HuH-7 (cell line): Measurements from ENCODE around the gene KRAS.
A peak's percentile ranks its signal among the peaks of the same experiment; 100 is the strongest.

Source experiments
- DNase-seq: peaks from one replicate; pipeline ENCODE4 v3.0.0; 2011; ENCODE audit warnings: low spot score

KRAS gene

GRCh38 chr12:25254271-25254880, 3.6 kb upstream of the KRAS start:
- DNase-seq, result no peak

GRCh38 chr12:25253371-25254068, 2.8 kb upstream of the KRAS start:
- DNase-seq, result no peak

- DNase-seq, result no peak
Measured at GRCh38 chr12:25252946-25253345, 2.2 kb upstream of the KRAS start.

GRCh38 chr12:25251769-25252168, 1.0 kb upstream of the KRAS start:
- no peak for DNase-seq

- peak; percentile 35 for DNase-seq
Measured at GRCh38 chr12:25249931-25250738, 594 bp downstream of the KRAS start.

- no peak for DNase-seq
Measured at GRCh38 chr12:25248732-25249131, 2.0 kb downstream of the KRAS start.

- no peak for DNase-seq
Measured at GRCh38 chr12:25248137-25248536, 2.6 kb downstream of the KRAS start.

- DNase-seq, result no peak
Measured at GRCh38 chr12:25245491-25245890, 5.2 kb downstream of the KRAS start.

- DNase-seq, result no peak
Measured at GRCh38 chr12:25243680-25243990, 7.1 kb downstream of the KRAS start.

- no peak for DNase-seq
Measured at GRCh38 chr12:25242981-25243679, 7.6 kb downstream of the KRAS start.

GRCh38 chr12:25241167-25242020, 9.3 kb downstream of the KRAS start:
- no peak for DNase-seq

GRCh38 chr12:25236626-25237025, 14.1 kb downstream of the KRAS start:
- DNase-seq, result no peak

- DNase-seq, result no peak
Measured at GRCh38 chr12:25236190-25236589, 14.5 kb downstream of the KRAS start.

- DNase-seq, result no peak
Measured at GRCh38 chr12:25213338-25213737, 37.4 kb downstream of the KRAS start.

- peak; percentile 21 for DNase-seq
Measured at GRCh38 chr12:25208554-25208953, 42.2 kb downstream of the KRAS start.

GRCh38 chr12:25207846-25208245, 42.9 kb downstream of the KRAS start:
- DNase-seq, result no peak

GRCh38 chr12:25207411-25207810, 43.3 kb downstream of the KRAS start:
- no peak for DNase-seq

- DNase-seq, result no peak
Measured at GRCh38 chr12:25202137-25202536, 48.6 kb downstream of the KRAS start.

GRCh38 chr12:25200703-25201102, 50.0 kb downstream of the KRAS start:
- DNase-seq, result no peak

GRCh38 chr12:25197608-25198007, 53.1 kb downstream of the KRAS start:
- DNase-seq, result no peak

GRCh38 chr12:25195056-25195971, 55.4 kb downstream of the KRAS start, which contains the start of the genes DNAI7 and ETFRF1:
TSS of gene DNAI7 (minus strand) at chr12:25195160. CDS start at chr12:25195078, 82 bp downstream.
TSS of gene ETFRF1 (plus strand) at chr12:25195237. CDS start at chr12:25203957, 8,720 bp downstream.
- peak; percentile 89 for DNase-seq
